WTC11 (cell line): ENCODE data around the gene LRRC18. TPM values are rescaled to one million over a fixed set of nuclear protein-coding genes. Genes with fewer than 3 reads are reported as not detected.

Source experiments
- ATAC-seq: fragments of 200-7000 bp; cut with Tn5 transposase; 2 replicates; pipeline ENCODE4 v1.10.0; 2021; ENCODE audit warnings: mild to moderate bottlenecking, moderate library complexity
- CTCF ChIA-PET: fragments of 300-600 bp; sonication (Branson Sonifier 250); formaldehyde crosslinking; loops from one replicate; lab custom pipeline; 2021; ENCODE audit warnings: antibody characterized with exemption; lab: Charles Lee
- POLR2A ChIA-PET: fragments of 350-600 bp; sonication (Branson Sonifier 250); formaldehyde crosslinking; loops from one replicate; lab custom pipeline; 2021; ENCODE audit warnings: antibody characterized with exemption; lab: Charles Lee
- DNase-seq: peaks from one replicate; pipeline ENCODE4 v3.0.0; 2021; ENCODE audit warnings: low spot score
- H3K27ac Mint-ChIP-seq: 2 replicates; pipeline ENCODE4 v1.8.0; 2021; ENCODE audit warnings: mixed read lengths
- H3K27me3 Mint-ChIP-seq: 2 replicates; pipeline ENCODE4 v1.8.0; 2021; ENCODE audit warnings: low read depth, mild to moderate bottlenecking, moderate library complexity, mixed read lengths
- H3K36me3 Mint-ChIP-seq: 2 replicates; pipeline ENCODE4 v1.8.0; 2021; ENCODE audit warnings: mixed read lengths
- H3K4me1 Mint-ChIP-seq: 2 replicates; pipeline ENCODE4 v1.8.0; 2022; ENCODE audit warnings: mixed read lengths
- H3K4me3 Mint-ChIP-seq: 2 replicates; pipeline ENCODE4 v1.8.0; 2021; ENCODE audit warnings: mild to moderate bottlenecking, moderate library complexity, mixed read lengths
- H3K9me3 Mint-ChIP-seq: 2 replicates; pipeline ENCODE4 v1.8.0; 2021; ENCODE audit warnings: mixed read lengths
- AR ChIP-seq: fragments of 250-450 bp; sonication (Bioruptor Pico); IDR thresholded peaks from 2 replicates; pipeline ENCODE4 v1.9.0; 2021; ENCODE audit warnings: mild to moderate bottlenecking
- CDX4 ChIP-seq: fragments of 250-450 bp; sonication (Bioruptor Pico); IDR thresholded peaks from 2 replicates; pipeline ENCODE4 v1.9.0; 2021; ENCODE audit warnings: moderate library complexity, mild to moderate bottlenecking, inconsistent platforms, borderline replicate concordance
- CREB1 ChIP-seq: sonication (generic); formaldehyde crosslinking; IDR thresholded peaks from 2 replicates; pipeline ENCODE4 v1.8.0; 2023; ENCODE audit warnings: mild to moderate bottlenecking, missing genetic modification reagents
- E2F5 ChIP-seq: sonication (generic); formaldehyde crosslinking; IDR thresholded peaks from 2 replicates; pipeline ENCODE4 v1.8.1; 2022; ENCODE audit warnings: mild to moderate bottlenecking, moderate library complexity, missing genetic modification reagents
- ELF4 ChIP-seq: sonication (generic); formaldehyde crosslinking; IDR thresholded peaks from 2 replicates; pipeline ENCODE4 v1.8.1; 2022; ENCODE audit warnings: low read depth, mild to moderate bottlenecking, moderate library complexity, missing genetic modification reagents
- ESRRA ChIP-seq: sonication (generic); formaldehyde crosslinking; IDR thresholded peaks from 2 replicates; pipeline ENCODE4 v1.8.1; 2022; ENCODE audit warnings: mild to moderate bottlenecking, missing genetic modification reagents, borderline replicate concordance
- FOXK1 ChIP-seq: sonication (generic); formaldehyde crosslinking; IDR thresholded peaks from 2 replicates; pipeline ENCODE4 v1.8.0; 2022; ENCODE audit warnings: mild to moderate bottlenecking, moderate library complexity, missing genetic modification reagents
- GTF2I ChIP-seq: fragments of 250-450 bp; sonication (Bioruptor Pico); conservative IDR thresholded peaks from 2 replicates; pipeline ENCODE4 v1.4.0; 2021; ENCODE audit warnings: mild to moderate bottlenecking
- HMGA2 ChIP-seq: fragments of 250-450 bp; sonication (Bioruptor Pico); IDR thresholded peaks from 2 replicates; pipeline ENCODE4 v1.4.0; 2021; ENCODE audit warnings: mild to moderate bottlenecking, moderate library complexity
- JUN ChIP-seq: sonication (generic); formaldehyde crosslinking; IDR thresholded peaks from 2 replicates; pipeline ENCODE4 v1.8.0; 2023; ENCODE audit warnings: mild to moderate bottlenecking, missing genetic modification reagents
- KAT7 ChIP-seq: sonication (generic); formaldehyde crosslinking; IDR thresholded peaks from 2 replicates; pipeline ENCODE4 v1.8.1; 2023; ENCODE audit warnings: missing genetic modification reagents, mild to moderate bottlenecking, borderline replicate concordance
- NFYB ChIP-seq: sonication (generic); formaldehyde crosslinking; conservative IDR thresholded peaks from 2 replicates; pipeline ENCODE4 v1.8.0; 2022; ENCODE audit warnings: low read depth, missing genetic modification reagents
- NR3C1 ChIP-seq: sonication (generic); formaldehyde crosslinking; conservative IDR thresholded peaks from 2 replicates; pipeline ENCODE4 v1.8.1; 2023; ENCODE audit warnings: low read depth, mild to moderate bottlenecking, missing genetic modification reagents
- SMAD3 ChIP-seq: sonication (generic); formaldehyde crosslinking; IDR thresholded peaks from 2 replicates; pipeline ENCODE4 v1.8.0; 2022; ENCODE audit warnings: missing genetic modification reagents, mild to moderate bottlenecking, borderline replicate concordance
- SMAD4 ChIP-seq: sonication (generic); formaldehyde crosslinking; IDR thresholded peaks from 2 replicates; pipeline ENCODE4 v1.8.0; 2022; ENCODE audit warnings: mild to moderate bottlenecking, missing genetic modification reagents
- TCF7 ChIP-seq: sonication (generic); formaldehyde crosslinking; IDR thresholded peaks from 2 replicates; pipeline ENCODE4 v1.8.0; 2022; ENCODE audit warnings: mild to moderate bottlenecking, low read depth, missing genetic modification reagents, moderate library complexity
- ZNF219 ChIP-seq: sonication (generic); formaldehyde crosslinking; IDR thresholded peaks from 2 replicates; pipeline ENCODE4 v1.8.0; 2023; ENCODE audit warnings: missing genetic modification reagents, mild to moderate bottlenecking, borderline replicate concordance
- ZNF263 ChIP-seq: sonication (generic); formaldehyde crosslinking; IDR thresholded peaks from 2 replicates; pipeline ENCODE4 v1.8.1; 2022; ENCODE audit warnings: low read depth, mild to moderate bottlenecking, moderate library complexity, missing genetic modification reagents
- ZNF416 ChIP-seq: fragments of 250-450 bp; sonication (Bioruptor Pico); IDR thresholded peaks from 2 replicates; pipeline ENCODE4 v1.9.0; 2021; ENCODE audit warnings: mild to moderate bottlenecking, inconsistent platforms
- ZNF512 ChIP-seq: sonication (generic); formaldehyde crosslinking; IDR thresholded peaks from 2 replicates; pipeline ENCODE4 v1.8.1; 2022; ENCODE audit warnings: missing genetic modification reagents, borderline replicate concordance
- ZNF532 ChIP-seq: fragments of 250-450 bp; sonication (Bioruptor Pico); IDR thresholded peaks from 2 replicates; pipeline ENCODE4 v1.9.0; 2021; ENCODE audit warnings: mild to moderate bottlenecking, borderline replicate concordance
- ZSCAN18 ChIP-seq: fragments of 250-450 bp; sonication (Bioruptor Pico); IDR thresholded peaks from 2 replicates; pipeline ENCODE4 v2.1.2; 2022; ENCODE audit warnings: mild to moderate bottlenecking, moderate library complexity
- total RNA-seq: library from RNA; stranded (reverse); gene quantifications from 3 replicates; pipeline ENCODE4 v1.2.3, GENCODE V29; 2021

LRRC18 gene
- total RNA-seq, 1 experiment from 2014 or later = not detected

- ATAC-seq = no peak
- Mint-ChIP-seq H3K4me1 (no peaks in the 10 kb centered on the region), H3K9me3 (no peaks in the 10 kb centered on the region), H3K4me3 (no peak overlapping the region), H3K27me3 (no peaks in the 10 kb centered on the region), H3K36me3 (no peaks in the 10 kb centered on the region), H3K27ac (no peak overlapping the region)
- CTCF ChIA-PET = no interaction called here
- no peak for DNase-seq
- POLR2A ChIA-PET = no interaction called here
- no peak for TF ChIP-seq ZNF532 (CRISPR knock-in tag)
- TF ChIP-seq FOXK1 (CRISPR knock-in tag) = no peak
- no peak for TF ChIP-seq SMAD3
- no peak for TF ChIP-seq CDX4 (CRISPR knock-in tag)
- TF ChIP-seq AR (CRISPR knock-in tag) = no peak
- TF ChIP-seq, all 79 proteins: peak for 0
Observed at GRCh38 chr10:48900371-48900801, 39.3 kb downstream of the LRRC18 start.

GRCh38 chr10:48899781-48900180, 39.9 kb downstream of the LRRC18 start:
- no peaks in the 10 kb centered on the region for H3K4me1 Mint-ChIP-seq
- CTCF ChIA-PET = no interaction called here
- no peak overlapping the region for H3K27ac Mint-ChIP-seq
- no peaks in the 10 kb centered on the region for H3K36me3 Mint-ChIP-seq
- POLR2A ChIA-PET = no interaction called here
- H3K4me3 Mint-ChIP-seq = no peak overlapping the region
- H3K27me3 Mint-ChIP-seq = no peaks in the 10 kb centered on the region
- DNase-seq = no peak
- no peaks in the 10 kb centered on the region for H3K9me3 Mint-ChIP-seq
- ATAC-seq = no peak
- no peak for TF ChIP-seq NFYB (CRISPR knock-in tag)
- no peak for TF ChIP-seq SMAD4 (CRISPR knock-in tag)
- no peak for TF ChIP-seq ZNF263 (CRISPR knock-in tag)
- TF ChIP-seq ZNF416 = no peak
- no peak for TF ChIP-seq TCF7 (CRISPR knock-in tag)
- TF ChIP-seq ZSCAN18 (CRISPR knock-in tag) = no peak
- TF ChIP-seq ZNF512 (CRISPR knock-in tag) = no peak
- TF ChIP-seq HMGA2 (CRISPR knock-in tag) = no peak
- TF ChIP-seq FOXK1 (CRISPR knock-in tag) = no peak
- TF ChIP-seq ZNF219 = no peak
- no peak for TF ChIP-seq E2F5 (CRISPR knock-in tag)
- TF ChIP-seq KAT7 (CRISPR knock-in tag) = no peak
- TF ChIP-seq NR3C1 (CRISPR knock-in tag) = no peak
- TF ChIP-seq ESRRA (CRISPR knock-in tag) = no peak
- TF ChIP-seq GTF2I = no peak
- TF ChIP-seq ELF4 = no peak
- no peak for TF ChIP-seq CREB1 (CRISPR knock-in tag)
- no peak for TF ChIP-seq JUN
